Aorta (tissue), 5 donors: ENCODE data around the gene MYO3B. TPM values are rescaled to one million over a fixed set of nuclear protein-coding genes. Genes with fewer than 3 reads are reported as not detected.
A peak's percentile ranks its signal among the peaks of the same experiment; 100 is the strongest.

Source experiments
- ATAC-seq: fragments of 200-7000 bp; cut with Tn5 transposase; one replicate; pipeline ENCODE4 v1.9.1; 2022; ENCODE audit warnings: moderate library complexity; ENCODE audit not compliant: low FRiP score
- DNase-seq, 2 donors: peaks; one replicate each; pipeline ENCODE4 v3.0.0-alpha.2; 2020
- H3K27ac ChIP-seq, 2 donors: one replicate each; pipeline ENCODE4 v1.5.1; 2013; ENCODE audit warnings: low read length in 2 of 2, mild to moderate bottlenecking in 2 of 2, moderate library complexity in 2 of 2, control low read depth in 1 of 2, inconsistent platforms in 1 of 2, low read depth in 1 of 2
- H3K27me3 ChIP-seq, 2 donors: one replicate each; pipeline ENCODE4 v1.6.1; 2013; ENCODE audit warnings: control low read depth in 1 of 2, low read length in 1 of 2, mild to moderate bottlenecking in 1 of 2, moderate library complexity in 1 of 2; ENCODE audit not compliant: insufficient read depth in 2 of 2, control insufficient read depth in 1 of 2
- H3K36me3 ChIP-seq, 2 donors: one replicate each; pipeline ENCODE4 v1.6.1; 2013; ENCODE audit warnings: control low read depth in 1 of 2, low read length in 1 of 2, mild to moderate bottlenecking in 1 of 2; ENCODE audit not compliant: insufficient read depth in 2 of 2, control insufficient read depth in 1 of 2
- H3K4me1 ChIP-seq, 2 donors: one replicate each; pipeline ENCODE4 v1.6.1; 2013; ENCODE audit warnings: low read length in 2 of 2, control low read depth in 1 of 2, mild to moderate bottlenecking in 1 of 2, moderate library complexity in 1 of 2; ENCODE audit not compliant: insufficient read depth in 2 of 2, control insufficient read depth in 1 of 2
- H3K4me3 ChIP-seq, 2 donors: one replicate each; pipeline ENCODE4 v1.5.1; 2013; ENCODE audit warnings: low read length in 2 of 2, control low read depth in 1 of 2, mild to moderate bottlenecking in 1 of 2
- H3K9me3 ChIP-seq: one replicate; pipeline ENCODE4 v1.6.1; 2013; ENCODE audit warnings: mild to moderate bottlenecking, low read length; ENCODE audit not compliant: control insufficient read depth
- WGBS, 2 donors: extraction: QIAGEN DNeasy Blood & Tissue Kit; methylation state at CpG; one replicate each; pipeline ENCODE4 v1.1.7; 2013; 5-methylcytosine and 5-hydroxymethylcytosine counted together
- intact Hi-C, 2 donors: fragments of 100-400 bp; cut with DNase I; formaldehyde crosslinking; loops; one replicate each; pipeline versions ENCODE4 v1.14.2 to v1.15.0; 2022
- polyA plus RNA-seq, 2 donors: library from polyadenylated mRNA; stranded (reverse); fragments of 200-250 nt; gene quantifications; one replicate each; pipeline ENCODE4 v1.2.3, GENCODE V29; 2013
- total RNA-seq, 2 donors: library from RNA; stranded (reverse); fragmentation: NEBNext Ultra II Directional; extraction: Animal tissue kit (Norgen Biotek cat#: 25700); gene quantifications; one replicate each; pipeline ENCODE4 v1.2.1, GENCODE V29; 2021
- donor health status: healthy with polysubstance abuse.
- donor health status: Bipolar disorder and iron deficiency.
- donor health status: DM: no; HTN: no; CAD: no.
- donor health status: DM: no; HTN: no; CAD: no.
- donor health status: DM: yes; HTN: yes; CAD: no.

The MYO3B gene
- total and polyA plus RNA-seq, 4 donors, result 0.05 to 0.32 TPM; not detected in 2

GRCh38 chr2:170503563-170503962 is 325.6 kb downstream of the MYO3B start:
- no peaks in the 10 kb centered on the region for H3K27me3 ChIP-seq
- intact Hi-C loops, result loop anchor here (5.0 to 10.0 kb wide), 2 partner anchors 51 to 309 kb away; no protein-coding TSS in a partner anchor
- no peak for ATAC-seq
- no peaks in the 10 kb centered on the region for H3K36me3 ChIP-seq
- DNase-seq, result no peak
- no peaks in the 10 kb centered on the region for H3K9me3 ChIP-seq
- H3K27ac ChIP-seq, result no peak overlapping the region
- WGBS, 2 donors, result 45 to 52% methylated on average over 3 of the region's 3 CpGs
- H3K4me3 ChIP-seq, result no peak overlapping the region
- no peaks in the 10 kb centered on the region for H3K4me1 ChIP-seq

GRCh38 chr2:170503971-170504809 is 326.2 kb downstream of the MYO3B start:
- H3K9me3 ChIP-seq, result no peaks in the 10 kb centered on the region
- WGBS, 2 donors, result 80 to 82% methylated on average over 14 of the region's 14 CpGs

GRCh38 chr2:170504810-170505145 is 326.8 kb downstream of the MYO3B start:
- DNase-seq (no peak), ATAC-seq (no peak)
- no peaks in the 10 kb centered on the region for H3K9me3 ChIP-seq
- no peaks in the 10 kb centered on the region for H3K36me3 ChIP-seq
- no peak overlapping the region for H3K4me3 ChIP-seq
- WGBS, 2 donors, result 92 to 97% methylated on average over 4 of the region's 4 CpGs
- H3K27me3 ChIP-seq, result no peaks in the 10 kb centered on the region
- intact Hi-C loops, result loop anchor here (5.0 to 10.0 kb wide), 2 partner anchors 50 to 308 kb away; no protein-coding TSS in a partner anchor
- no peaks in the 10 kb centered on the region for H3K4me1 ChIP-seq
- no peak overlapping the region for H3K27ac ChIP-seq

More at GRCh38 chr2:170503971-170504809, 326.2 kb downstream of the MYO3B start:
- DNase-seq, result no peak
- no peaks in the 10 kb centered on the region for H3K36me3 ChIP-seq
- intact Hi-C loops, result loop anchor here (5.0 to 10.0 kb wide), 2 partner anchors 51 to 308 kb away; no protein-coding TSS in a partner anchor
- no peaks in the 10 kb centered on the region for H3K4me1 ChIP-seq
- H3K27ac ChIP-seq, result no peak overlapping the region
- no peak overlapping the region for H3K4me3 ChIP-seq
- H3K27me3 ChIP-seq, result no peaks in the 10 kb centered on the region
- ATAC-seq, result no peak

- intact Hi-C loops, result loop anchor here in 1 of 2 donors (1.0 to 10.0 kb wide), 2 partner anchors 18 to 49 kb away; no protein-coding TSS in a partner anchor
- WGBS, 2 donors, result 7 to 12% methylated on average over 6 of the region's 6 CpGs
- H3K36me3 ChIP-seq, result no peaks in the 10 kb centered on the region
- DNase-seq (peak; percentile 87 to 88), ATAC-seq (peak; percentile 78)
- H3K27ac ChIP-seq, result peak overlapping the region in 1 of 2 donors; percentile 93
- no peaks in the 10 kb centered on the region for H3K9me3 ChIP-seq
- H3K4me1 ChIP-seq, result no peaks in the 10 kb centered on the region
- no peak overlapping the region for H3K4me3 ChIP-seq
- H3K27me3 ChIP-seq, result no peaks in the 10 kb centered on the region
Observed at GRCh38 chr2:170505631-170506275, 327.8 kb downstream of the MYO3B start.

GRCh38 chr2:170509452-170510193 is 331.7 kb downstream of the MYO3B start:
- Histone ChIP-seq H3K9me3 (no peaks in the 10 kb centered on the region), H3K4me1 (peaks cover 0 to 4% of the 10 kb centered on the region in 2 donors), H3K27ac (no peak overlapping the region), H3K36me3 (no peaks in the 10 kb centered on the region), H3K4me3 (no peak overlapping the region), H3K27me3 (no peaks in the 10 kb centered on the region)
- ATAC-seq (no peak), DNase-seq (no peak)
- intact Hi-C loops, result loop anchor here in 1 of 2 donors (10.0 kb wide), 1 partner anchor 45 kb away; no protein-coding TSS in a partner anchor
- 95 to 96% methylated on average over 8 of the region's 8 CpGs for WGBS, 2 donors

- Histone ChIP-seq H3K27ac (no peak overlapping the region), H3K27me3 (no peaks in the 10 kb centered on the region), H3K9me3 (no peaks in the 10 kb centered on the region), H3K4me3 (no peak overlapping the region), H3K36me3 (no peaks in the 10 kb centered on the region), H3K4me1 (peaks cover 0 to 4% of the 10 kb centered on the region in 2 donors)
- WGBS, 2 donors, result 5 to 8% methylated on average over 2 of the region's 2 CpGs
- ATAC-seq (no peak), DNase-seq (no peak)
- intact Hi-C loops, result no loop called here
Observed at GRCh38 chr2:170512266-170512665, 334.3 kb downstream of the MYO3B start.

GRCh38 chr2:170514140-170514539 is 336.2 kb downstream of the MYO3B start:
- H3K4me1 ChIP-seq, result peaks cover 0 to 4% of the 10 kb centered on the region in 2 donors
- peaks cover 0 to 3% of the 10 kb centered on the region in 2 donors for H3K27me3 ChIP-seq
- H3K4me3 ChIP-seq, result no peak overlapping the region
- no peak overlapping the region for H3K27ac ChIP-seq
- DNase-seq (no peak), ATAC-seq (no peak)
- WGBS, 2 donors, result 80 to 83% methylated on average over 5 of the region's 5 CpGs
- intact Hi-C loops, result no loop called here
- no peaks in the 10 kb centered on the region for H3K9me3 ChIP-seq
- H3K36me3 ChIP-seq, result no peaks in the 10 kb centered on the region

- WGBS, 2 donors, result 74 to 79% methylated on average over 1 of the region's 1 CpG
- Histone ChIP-seq H3K4me3 (no peak overlapping the region), H3K36me3 (no peaks in the 10 kb centered on the region), H3K27ac (no peak overlapping the region), H3K27me3 (peaks cover 0 to 4% of the 10 kb centered on the region in 2 donors), H3K4me1 (no peaks in the 10 kb centered on the region), H3K9me3 (no peaks in the 10 kb centered on the region)
- DNase-seq, result no peak
- no peak for ATAC-seq
- intact Hi-C loops, result no loop called here
Observed at GRCh38 chr2:170517538-170517937, 339.6 kb downstream of the MYO3B start.
